Activated naive CD4-positive, alpha-beta T cell treated with Interleukin-2 at 50 U/mL for 16 hours (primary cell): ENCODE results near the gene SPAM1.
"Not testable (repeated sequence)": the region's sequence is repeated elsewhere in the genome, so short reads cannot be mapped to it uniquely, and the experiment has no call there.

ENCODE experiments used
- DNase-seq: peaks from one replicate; pipeline ENCODE4 v3.0.0-alpha.2; 2020

SPAM1 gene, protein sequence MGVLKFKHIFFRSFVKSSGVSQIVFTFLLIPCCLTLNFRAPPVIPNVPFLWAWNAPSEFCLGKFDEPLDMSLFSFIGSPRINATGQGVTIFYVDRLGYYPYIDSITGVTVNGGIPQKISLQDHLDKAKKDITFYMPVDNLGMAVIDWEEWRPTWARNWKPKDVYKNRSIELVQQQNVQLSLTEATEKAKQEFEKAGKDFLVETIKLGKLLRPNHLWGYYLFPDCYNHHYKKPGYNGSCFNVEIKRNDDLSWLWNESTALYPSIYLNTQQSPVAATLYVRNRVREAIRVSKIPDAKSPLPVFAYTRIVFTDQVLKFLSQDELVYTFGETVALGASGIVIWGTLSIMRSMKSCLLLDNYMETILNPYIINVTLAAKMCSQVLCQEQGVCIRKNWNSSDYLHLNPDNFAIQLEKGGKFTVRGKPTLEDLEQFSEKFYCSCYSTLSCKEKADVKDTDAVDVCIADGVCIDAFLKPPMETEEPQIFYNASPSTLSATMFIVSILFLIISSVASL

DNA sequence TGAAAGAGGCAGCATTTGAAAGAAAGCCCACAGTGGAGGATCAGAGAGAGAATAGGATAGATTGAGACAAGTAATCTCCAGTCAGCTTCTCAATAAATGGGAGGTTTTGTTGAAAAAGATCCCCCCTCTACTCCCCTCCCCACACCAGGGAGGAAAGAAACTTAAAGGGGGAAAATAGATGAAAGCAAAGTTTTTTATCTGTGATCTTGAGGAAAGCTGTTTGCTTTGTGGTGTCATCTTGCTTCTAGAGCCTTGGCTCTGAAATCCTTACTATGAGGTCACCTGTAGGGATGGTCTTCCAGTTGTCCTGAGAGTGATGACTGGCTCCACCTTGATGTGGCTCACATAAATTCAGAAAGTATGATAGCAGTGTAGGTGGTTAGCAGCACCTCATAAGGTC lies at the start of gene SPAM1:
Gene SPAM1, plus strand, starts transcription at position 301 of the 400 bp plus-strand sequence. CDS start 28,330 bp downstream, outside the sequence.
- DNase-seq: no peak

DNA sequence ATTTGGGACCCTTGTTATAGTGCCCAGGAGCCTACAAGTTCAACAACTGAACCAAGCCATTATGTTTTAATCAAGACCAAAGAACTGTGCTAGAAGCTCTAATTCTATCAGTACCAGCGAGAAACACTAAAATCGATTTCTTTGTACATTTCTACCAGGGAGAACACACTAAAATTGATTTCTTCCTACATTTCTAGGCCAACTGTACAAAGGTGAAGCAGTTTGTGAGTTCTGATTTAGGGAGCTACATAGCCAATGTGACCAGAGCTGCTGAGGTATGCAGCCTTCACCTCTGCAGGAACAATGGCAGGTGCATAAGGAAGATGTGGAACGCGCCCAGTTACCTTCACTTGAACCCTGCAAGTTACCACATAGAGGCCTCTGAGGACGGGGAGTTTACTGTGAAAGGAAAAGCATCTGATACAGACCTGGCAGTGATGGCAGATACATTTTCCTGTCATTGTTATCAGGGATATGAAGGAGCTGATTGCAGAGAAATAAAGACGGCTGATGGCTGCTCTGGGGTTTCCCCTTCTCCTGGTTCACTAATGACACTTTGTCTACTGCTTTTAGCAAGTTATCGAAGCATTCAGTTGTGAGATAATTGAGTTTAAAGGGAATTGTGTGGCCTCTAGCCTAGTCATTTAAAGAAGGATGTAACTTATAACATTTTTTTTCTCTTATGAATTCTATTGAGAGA lies 48.3 kb upstream of the SPAM1 start:
- no peak for DNase-seq

DNA sequence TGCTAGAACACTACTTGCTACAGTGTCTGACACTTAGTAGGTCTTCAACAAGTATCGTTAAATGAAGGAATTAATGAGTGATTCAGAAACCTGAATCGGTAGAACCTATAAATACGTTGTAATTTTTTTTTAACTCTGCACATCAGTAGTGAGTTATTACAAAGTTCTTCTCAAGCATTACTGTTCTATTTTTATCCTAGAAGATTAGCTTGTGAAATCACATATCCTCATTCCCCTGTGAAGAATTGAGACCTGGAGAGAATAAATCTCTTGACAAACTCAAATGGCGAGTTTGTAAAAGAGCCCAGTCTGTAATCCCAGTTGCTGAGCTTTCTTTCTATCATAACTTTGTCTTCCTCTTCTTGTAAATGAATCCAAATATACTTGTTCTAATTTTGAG lies 45.4 kb upstream of the SPAM1 start:
- DNase-seq: no peak

DNA sequence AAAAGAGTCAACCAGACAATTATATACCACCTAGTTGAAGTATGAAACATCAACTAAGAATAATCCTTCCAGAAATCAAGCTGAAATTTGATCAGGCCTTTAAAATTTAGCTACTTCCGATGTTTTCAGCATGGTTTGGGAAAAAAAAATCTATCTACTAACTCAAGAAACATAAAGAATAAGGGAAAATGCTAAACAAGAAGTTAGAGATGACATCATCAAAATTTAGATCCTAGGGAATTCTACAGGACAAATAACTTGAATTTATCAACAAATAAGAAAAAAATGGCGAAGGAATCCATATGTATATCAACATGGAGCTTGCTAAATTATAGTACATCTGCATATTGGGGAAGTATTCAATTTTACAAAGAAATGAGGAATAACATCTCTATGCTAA lies 43.7 kb upstream of the SPAM1 start:
- no peak for DNase-seq

DNA sequence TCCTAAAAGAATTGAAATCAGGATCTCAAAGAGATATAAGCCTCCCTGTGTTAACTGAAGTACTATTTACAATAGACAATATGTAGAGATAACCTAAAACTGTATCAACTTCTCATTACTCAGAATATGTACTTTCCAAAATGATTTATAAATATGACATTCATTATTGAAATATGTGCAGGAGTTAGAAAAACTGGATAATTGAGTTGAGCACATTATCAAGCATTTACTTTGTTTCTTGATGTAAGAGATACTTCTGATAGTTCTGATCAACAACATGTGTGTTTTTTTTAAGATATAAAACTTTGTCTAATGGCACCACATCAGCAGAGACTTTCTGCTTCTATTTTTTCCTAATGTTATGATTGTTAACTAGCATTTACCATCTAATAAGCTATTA lies 41.9 kb upstream of the SPAM1 start:
- DNase-seq: no peak

DNA sequence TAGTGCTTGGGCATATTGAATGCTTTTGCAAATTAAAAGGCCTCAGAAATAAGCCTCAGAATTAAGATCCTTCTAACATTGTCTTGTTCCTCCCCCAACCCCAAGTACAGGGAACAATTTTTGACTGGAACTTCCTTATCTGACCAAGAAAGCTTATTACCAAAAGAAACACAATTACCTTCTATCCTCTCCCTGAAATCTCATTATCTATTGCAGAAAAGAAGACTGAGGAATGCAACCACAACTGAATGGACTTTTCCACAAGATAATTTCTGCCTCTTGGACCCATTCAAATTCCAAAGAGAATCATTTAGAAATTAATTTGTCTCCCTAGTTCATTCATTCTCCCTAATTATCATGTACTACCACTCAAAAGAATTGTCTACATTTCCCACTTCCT lies 36.8 kb upstream of the SPAM1 start:
- DNase-seq: no peak

DNA sequence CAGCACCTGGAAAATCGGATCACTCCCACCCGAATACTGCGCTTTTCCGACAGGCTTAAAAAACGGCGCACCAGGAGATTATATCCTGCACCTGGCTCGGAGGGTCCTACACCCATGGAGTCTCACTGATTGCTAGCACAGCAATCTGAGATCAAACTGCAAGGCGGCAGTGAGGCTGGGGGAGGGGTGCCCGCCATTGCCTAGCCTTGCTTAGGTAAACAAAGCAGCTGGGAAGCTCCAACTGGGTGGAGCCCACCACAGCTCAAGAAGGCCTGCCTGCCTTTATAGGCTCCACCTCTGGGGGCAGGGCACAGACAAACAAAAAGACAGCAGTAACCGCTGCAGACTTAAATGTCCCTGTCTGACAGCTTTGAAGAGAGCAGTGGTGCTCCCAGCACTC lies 30.3 kb upstream of the SPAM1 start:
- DNase-seq: not testable (repeated sequence)

DNA sequence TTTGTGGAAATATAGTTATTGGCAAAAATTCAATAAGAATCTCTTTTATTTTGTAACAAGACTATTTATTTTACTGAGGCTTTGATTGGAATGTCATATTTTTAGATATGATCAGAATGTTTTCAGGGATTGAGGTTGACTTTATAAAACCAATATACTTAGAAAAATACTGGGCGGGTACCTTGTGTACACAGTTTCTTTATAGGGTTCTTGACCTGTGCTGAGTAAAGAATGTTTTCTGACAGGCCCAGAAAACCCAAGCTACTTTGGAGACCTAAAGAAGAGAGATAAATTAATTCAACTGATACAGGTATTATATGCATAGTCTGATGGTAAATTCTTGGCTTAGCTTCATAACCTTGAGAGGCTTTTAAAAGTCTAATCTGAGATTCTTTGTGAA lies 23.9 kb upstream of the SPAM1 start:
- DNase-seq: no peak

DNA sequence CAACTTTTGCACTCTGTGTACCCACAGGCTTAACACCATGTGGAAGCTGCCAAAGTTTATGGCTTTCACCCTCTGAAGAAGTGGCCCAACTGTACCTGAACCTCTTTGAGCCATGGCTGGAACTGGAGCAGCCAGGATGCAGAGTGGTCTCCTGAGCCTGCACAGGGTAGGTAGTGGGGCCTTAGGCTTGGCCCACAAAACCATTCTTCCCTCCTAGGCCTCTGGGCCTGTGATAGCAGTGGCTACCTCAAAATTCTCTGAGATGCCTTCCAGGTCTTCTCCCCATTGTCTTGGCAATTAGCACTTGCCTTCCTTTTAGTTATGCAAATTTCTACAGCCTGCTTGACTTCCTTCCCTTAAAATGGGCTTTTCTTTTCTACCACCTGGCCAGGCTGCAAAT lies 19.3 kb upstream of the SPAM1 start:
- DNase-seq: no peak

DNA sequence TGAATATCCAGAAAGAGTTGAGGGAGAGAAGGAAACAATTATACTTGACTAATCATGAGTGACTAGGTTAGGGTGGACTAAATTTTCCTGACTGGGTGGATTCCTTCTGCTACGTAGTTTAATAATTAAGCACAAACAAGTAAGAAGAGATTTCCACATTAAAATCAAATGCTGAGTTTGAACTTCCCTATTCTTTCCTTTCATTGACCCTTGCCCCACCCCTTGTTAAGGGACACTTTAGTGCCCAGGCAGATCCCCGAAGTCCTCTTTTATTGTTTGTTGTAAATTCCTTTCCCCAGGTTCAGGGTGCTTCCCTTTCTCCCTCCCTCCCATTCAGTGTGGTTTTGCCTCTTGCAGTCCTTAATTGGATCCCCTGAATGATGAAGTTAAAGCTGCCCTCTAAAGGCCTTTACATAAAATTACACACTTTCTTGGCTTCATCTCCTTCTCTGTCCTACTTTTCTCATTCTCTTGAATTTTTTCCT lies 8.8 kb upstream of the SPAM1 start:
- DNase-seq: no peak

DNA sequence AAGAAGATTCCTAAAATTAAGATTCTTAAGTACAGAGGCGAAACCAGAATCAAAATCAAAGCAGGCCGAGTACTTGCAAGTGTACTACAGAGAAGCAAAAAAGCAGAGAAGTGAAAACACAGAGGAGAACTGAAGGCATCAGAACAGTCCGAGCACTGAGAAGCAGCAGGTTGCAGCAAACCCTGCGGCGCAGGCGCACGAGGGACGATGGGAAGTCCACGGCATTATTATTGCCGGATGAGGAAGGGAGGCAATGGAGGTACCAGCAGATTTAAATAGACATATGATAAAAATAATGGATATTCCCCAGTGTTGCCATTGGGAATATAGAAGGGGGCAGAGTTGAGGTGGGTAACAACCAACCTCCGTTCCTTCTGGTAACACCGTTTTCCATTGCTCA lies 7.2 kb upstream of the SPAM1 start:
- DNase-seq: no peak

DNA sequence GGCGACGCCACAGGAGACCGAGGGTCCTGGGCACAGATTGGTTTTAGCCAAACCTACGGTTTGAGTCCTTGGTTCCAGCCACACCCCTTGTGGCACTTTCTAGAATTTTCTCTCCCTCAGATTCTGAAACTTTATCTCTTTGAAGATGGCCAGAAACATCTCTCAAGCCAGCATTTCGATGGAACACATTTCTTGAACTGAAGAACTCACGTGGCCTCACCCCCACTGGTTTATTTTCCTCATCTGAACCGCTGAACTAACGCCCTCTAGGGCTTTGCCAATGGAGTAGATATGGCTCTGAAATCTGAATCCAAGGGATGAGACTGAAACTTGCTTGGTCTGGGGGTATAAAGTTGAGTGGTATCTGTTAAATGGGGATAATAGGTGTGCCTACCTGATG lies 6.7 kb upstream of the SPAM1 start:
- DNase-seq: no peak

DNA sequence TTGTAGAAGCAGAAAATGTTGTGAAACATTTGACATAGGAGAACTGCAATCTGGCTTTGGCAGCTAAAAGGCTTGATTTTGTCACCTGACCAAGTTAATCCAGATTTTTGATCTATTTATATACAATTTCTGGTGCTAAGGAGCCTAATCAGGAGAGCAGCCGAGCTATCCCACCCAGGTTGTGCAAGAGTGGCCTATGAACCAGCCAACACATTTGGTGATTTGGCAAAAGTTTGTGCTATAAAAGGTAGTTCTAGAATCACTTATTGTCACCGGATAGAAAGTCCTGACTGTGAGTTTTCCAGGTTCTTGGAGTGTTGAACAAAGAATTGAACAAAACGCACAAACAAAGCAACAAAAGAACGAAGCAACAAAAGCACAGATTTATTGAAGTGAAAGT lies 1.4 kb upstream of the SPAM1 start:
- DNase-seq: no peak

DNA sequence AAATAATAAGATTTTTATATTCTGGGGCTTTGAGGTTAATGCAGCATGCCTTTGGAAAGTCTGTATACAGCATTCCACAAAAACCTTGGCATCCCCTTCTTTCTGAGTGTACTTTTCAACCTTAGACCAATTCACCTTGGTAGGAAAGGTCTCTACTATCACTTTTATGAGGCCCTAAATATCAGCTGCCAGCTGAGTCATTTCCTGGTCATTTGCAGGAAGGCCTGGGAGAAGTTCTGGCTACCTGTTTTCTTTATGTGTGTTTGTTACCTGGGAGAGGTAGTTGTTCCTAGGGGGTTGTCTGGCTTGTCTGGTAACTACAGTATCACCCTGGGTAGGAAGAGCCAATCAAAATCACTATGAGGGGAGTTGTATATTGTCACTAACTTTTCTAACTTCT lies 4.1 kb downstream of the SPAM1 start:
- no peak for DNase-seq

DNA sequence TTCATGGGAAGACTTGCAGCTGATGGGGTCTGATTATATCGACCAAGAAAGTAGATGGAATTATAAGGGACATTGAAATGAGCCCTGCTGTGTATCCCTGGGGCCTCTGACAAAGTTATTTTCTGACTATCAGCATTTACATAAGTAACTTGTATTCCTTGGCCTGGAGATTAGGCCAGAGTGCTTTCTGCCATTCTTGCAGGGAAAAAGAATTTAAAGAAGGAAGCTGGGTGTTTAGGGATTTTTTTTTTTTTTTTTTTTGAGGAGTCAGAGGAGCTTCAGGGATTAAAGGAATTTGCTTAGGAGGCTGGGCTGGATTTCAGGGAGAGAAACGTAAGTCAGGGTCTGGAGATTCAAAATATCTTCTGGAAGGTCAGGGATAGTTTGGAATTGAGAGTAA lies 4.6 kb downstream of the SPAM1 start:
- no peak for DNase-seq

DNA sequence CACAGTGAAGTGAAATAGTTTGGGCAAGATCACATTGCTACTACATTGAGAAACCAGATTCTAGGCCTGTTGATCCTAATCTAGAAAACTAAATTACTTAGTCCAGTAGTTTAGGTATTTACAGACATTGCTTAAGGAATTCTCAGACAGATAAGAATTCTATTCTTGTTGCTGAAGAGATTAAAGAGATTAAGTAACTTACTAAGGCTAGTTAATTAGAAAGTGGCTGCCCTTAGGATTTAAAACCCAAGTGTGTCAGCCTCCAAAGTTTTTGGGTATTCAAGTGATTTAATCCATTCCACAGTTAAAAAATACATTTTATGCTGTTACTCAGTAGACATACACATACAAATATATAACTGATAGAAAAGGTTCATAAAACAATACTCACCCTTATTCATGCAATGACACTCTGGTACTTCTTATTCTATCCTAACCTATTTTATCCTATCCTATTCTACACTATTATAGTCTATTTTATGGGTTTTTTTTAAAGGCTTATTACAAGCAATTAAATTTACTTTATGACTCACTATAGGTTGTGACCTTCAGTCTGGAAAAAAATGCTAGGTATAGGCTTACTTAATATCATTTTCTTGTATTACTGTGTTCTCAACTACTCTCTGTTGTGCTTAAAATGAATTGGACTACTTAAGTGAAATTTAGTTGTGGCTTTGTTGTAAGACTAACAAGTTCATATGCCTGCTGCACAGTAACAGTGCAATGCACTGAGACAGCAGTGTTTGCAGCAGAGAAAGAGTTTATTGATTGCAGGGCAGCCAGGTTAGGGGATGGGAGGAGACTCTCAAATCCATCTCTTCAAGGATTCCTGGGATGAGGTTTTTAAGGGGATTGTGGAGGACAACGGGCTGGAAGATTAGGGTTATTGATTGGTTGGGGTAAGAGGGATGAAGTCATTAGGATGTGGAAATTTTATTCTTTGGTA lies 10.7 kb downstream of the SPAM1 start:
- no peak for DNase-seq

DNA sequence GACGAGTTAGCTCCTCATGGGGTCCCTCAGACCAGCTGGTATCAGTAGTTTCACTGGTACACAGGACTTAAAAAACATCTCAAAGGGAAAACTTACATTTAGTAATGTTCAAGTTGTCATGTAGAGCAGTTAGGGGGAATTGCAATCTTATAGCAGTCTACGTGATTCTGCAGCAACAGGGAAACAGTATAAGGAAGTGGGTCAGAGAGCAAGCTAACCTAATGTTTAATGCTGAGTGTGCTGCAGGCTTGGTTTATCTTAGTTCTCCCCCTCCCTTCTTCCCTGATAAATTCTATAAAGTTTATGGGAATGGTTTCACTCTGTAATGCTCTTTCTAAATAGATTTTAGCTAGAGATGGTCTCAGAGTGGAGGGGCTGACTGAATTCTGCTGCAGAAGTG lies 11.3 kb downstream of the SPAM1 start:
- DNase-seq: no peak

DNA sequence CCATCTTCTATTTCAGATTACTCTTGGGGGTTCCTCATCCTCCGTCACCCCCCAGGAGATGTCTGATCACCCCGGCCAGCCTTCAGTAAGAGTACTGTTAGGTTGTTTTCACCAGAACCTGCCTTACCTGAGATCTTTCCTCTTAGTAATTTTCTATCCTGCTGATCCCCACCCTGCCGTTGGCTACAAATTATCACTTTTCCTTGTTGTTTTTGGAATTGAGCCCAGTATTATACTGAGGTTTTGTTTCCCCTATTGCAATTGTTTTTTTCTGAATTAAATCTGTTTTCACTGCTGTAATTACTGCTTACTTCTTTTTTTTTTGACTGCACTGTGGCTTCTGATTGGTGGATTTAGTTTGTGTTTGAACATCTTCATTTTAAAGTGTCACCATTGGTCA lies 14.7 kb downstream of the SPAM1 start:
- no peak for DNase-seq

DNA sequence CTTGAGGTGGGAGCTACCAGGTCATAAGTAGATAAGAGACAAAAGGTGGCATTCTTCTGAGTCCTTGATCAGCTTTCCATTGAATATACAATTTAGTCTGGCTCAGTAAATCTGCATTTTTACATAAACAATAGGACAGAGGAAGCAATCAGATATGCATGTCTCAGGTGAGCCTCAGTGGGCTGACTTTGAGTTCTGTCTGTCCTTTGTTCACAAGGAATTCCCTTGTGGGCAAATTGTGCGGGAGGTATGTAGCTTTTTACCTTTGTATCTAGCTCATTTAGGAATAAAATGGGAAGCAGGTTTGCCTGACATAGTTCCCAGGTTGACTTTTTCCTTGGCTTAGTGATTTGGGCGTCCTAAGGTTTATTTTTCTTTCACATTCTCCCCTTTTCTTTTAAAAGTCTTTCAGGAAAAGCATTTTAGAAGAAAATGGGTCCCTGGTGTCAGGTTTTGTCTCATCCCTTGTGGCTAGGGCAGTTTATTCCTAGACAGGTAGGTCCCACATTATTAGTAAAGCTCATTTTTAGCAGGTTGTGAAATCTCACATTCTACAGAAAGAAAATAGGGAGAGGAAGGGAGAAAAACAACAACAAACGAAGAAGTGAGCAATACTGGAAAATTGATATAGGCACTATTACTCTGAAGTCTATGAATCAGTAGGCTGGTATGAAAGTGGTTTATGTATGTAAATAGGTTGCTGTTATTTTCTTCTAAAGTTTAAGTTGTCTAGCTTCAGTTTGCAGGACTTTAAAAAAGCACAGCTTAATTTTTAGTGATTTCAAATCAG lies 16.5 kb downstream of the SPAM1 start:
- no peak for DNase-seq

DNA sequence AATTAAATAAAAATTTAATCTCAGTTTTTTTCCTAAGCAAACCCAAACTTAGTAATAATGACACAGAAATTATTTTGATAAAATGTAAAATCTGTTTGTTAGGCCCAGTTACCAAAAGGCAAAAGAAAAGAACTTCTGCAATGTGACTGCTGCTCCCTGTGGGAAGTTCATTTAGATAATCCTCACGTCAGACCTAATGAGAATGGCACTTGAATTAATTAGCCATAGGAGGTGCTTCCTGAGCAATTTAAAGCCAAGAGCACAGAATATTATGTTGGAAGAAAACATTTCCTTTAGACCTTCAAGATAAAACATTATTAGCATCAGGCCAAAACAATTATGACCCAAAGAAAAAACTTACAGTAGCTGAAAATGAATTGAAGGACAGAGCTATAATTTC lies 19.4 kb downstream of the SPAM1 start:
- DNase-seq: no peak

DNA sequence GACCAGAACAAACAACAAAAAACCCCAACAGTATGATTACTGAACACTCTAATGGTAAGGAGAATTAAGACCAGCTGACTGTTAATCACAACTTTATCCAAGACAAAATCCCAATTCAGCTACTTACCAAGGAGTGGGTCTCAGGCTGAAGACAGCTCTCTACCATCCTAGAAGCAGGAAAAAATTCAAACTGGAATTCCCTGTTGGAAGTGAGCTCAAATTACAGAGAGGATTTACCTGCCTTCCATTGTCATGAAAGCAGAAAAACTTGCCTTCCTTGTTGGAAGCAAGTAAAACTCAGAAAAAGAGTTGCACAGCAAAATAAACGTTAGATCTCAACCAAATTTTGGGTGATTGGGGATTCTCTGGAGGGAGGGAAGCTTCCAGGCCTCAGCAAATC lies 20.9 kb downstream of the SPAM1 start:
- no peak for DNase-seq

DNA sequence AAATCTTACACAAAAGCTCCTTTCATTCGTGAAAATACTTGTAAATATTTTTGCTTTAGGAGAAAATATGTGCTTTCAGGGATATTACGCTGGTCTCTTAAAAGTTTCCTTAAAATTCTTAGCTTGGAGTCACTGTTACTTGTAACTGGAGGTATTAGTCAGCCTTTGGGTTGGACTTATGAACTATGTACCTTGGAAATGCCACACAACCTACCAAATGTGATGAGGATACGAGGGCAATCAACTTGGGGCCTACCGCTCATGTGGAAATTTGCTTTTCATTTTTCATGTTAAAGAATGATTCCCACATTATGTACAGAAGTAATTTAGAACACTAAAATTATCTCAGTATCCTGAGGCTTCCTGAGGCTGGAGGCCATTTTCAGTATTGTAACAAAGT lies 23.1 kb downstream of the SPAM1 start:
- no peak for DNase-seq
